Inflammatory macrophage treated with lipopolysaccharide for 4 hours (primary cell): ENCODE data around the gene SOWAHA.

ENCODE experiments used
- DNase-seq: peaks from one replicate; pipeline ENCODE4 v3.0.0-alpha.2; 2020

The SOWAHA gene

GRCh38 chr5:132859889-132860437 lies 46.9 kb downstream of the SOWAHA start:
- no peak for DNase-seq

- DNase-seq = no peak
Observed at GRCh38 chr5:132860742-132861141, 47.6 kb downstream of the SOWAHA start.

GRCh38 chr5:132865668-132866341 lies 52.7 kb downstream of the SOWAHA start:
- no peak for DNase-seq
